NCI-H1048 (cell line): ENCODE results near the gene CCDC88B.

Experiments
- DNase-seq: peaks from one replicate; lab custom pipeline; 2025; lab: John Stamatoyannopoulos, UW

Gene CCDC88B

GRCh38 chr11:64347193-64347867, 7.3 kb downstream of the CCDC88B start:
- no peak for DNase-seq

DNA sequence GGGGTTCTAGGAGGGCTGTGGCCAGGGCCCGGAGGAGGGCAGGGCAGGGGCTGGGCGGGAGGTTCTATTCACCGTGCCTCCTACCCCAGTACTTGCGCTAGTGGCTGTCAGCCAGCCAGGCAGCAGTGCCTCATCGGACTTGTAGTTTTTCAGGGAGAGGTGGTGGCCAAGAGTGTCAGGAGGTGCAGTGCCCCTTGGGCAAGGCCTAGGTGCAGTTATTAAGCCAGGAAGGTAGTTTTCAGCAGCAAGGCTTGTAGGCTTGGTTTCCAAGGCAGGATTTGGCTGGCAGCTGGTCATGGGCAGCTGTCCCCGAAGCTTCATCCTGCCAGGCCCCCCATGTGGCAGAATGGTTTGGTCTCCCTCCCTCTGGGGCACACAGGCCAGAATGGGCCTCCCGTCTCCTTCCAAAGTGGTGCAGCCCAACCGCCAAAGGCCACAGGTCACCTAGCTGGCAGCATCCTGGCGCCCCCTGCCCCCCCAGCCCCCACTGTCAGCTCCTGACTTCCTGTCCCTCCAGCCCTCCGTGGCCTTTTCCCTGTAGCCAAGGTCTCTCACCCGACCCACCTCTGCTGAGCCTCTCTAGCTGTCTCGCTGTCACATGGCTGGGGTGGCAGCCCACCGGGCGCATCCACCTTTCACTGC, 8.5 kb downstream of the CCDC88B start:
- no peak for DNase-seq

DNA sequence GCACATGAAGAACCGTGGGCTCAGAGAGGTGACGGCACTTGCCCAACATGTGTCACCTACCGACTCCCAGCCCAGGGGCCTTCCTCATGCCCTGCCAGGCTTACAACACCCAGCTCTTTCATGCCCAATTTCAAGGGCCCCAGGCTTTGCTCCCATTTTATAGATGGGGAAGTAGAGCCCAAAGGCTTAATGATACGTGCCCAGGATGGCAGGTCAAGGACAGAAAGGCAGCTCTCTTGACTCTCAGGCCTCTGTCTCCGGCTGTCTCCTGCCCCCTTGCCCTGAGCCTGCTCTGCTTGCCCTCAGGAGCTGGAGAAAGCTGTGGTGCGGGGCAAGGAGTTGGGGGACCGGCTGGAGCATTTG, 9.0 kb downstream of the CCDC88B start:
- DNase-seq, result no peak

DNA sequence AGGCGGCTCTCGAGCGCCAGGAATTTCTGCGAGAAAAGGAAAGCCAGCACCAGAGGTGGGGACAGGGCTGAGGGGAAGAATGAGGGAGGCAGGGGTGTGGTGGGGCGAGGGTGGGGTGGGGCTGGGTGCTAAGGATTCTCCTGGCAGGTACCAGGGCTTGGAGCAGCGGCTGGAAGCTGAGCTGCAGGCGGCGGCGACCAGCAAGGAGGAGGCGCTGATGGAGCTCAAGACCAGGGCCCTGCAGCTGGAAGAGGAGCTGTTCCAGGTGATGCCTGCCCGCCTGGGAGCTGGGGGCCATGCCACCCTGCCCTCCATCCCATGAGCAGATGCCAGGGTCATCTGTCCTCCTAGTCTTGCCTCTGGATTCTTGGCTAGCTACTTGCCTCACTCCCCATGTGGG, 9.4 kb downstream of the CCDC88B start:
- no peak for DNase-seq

GRCh38 chr11:64351136-64351631, 11.2 kb downstream of the CCDC88B start:
- DNase-seq, result no peak

- no peak for DNase-seq
Measured at GRCh38 chr11:64352099-64352994, 12.3 kb downstream of the CCDC88B start.

DNA sequence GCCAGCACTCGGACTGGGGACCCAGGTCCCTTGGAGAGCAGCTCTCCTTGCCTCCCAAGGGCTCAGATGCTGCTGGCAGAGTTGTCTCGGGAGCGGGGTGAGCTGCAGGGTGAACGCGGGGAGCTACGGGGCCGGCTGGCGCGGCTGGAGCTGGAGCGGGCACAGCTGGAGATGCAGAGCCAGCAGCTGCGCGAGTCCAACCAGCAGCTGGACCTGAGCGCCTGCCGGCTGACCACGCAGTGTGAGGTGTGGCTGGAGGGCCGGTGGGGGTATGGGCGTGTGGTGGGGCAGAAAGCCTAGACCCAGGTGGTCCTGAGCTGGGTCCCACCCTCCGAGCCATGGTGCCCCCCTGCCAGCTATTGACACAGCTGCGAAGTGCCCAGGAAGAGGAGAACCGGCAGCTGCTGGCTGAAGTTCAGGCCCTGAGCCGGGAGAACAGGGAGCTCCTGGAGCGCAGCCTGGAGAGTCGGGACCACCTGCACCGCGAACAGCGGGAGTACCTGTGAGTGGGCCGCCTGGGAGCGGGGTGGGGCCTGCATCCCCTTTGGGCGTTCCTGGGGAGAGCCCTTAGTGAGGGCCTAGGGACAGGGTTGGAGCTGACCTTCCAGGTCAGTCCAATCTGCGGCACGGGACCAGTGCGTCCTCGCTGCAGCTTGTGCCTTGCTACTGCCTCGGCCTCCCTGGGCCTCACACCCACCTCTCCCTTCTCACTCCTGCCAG, 13.2 kb downstream of the CCDC88B start:
- no peak for DNase-seq

DNA sequence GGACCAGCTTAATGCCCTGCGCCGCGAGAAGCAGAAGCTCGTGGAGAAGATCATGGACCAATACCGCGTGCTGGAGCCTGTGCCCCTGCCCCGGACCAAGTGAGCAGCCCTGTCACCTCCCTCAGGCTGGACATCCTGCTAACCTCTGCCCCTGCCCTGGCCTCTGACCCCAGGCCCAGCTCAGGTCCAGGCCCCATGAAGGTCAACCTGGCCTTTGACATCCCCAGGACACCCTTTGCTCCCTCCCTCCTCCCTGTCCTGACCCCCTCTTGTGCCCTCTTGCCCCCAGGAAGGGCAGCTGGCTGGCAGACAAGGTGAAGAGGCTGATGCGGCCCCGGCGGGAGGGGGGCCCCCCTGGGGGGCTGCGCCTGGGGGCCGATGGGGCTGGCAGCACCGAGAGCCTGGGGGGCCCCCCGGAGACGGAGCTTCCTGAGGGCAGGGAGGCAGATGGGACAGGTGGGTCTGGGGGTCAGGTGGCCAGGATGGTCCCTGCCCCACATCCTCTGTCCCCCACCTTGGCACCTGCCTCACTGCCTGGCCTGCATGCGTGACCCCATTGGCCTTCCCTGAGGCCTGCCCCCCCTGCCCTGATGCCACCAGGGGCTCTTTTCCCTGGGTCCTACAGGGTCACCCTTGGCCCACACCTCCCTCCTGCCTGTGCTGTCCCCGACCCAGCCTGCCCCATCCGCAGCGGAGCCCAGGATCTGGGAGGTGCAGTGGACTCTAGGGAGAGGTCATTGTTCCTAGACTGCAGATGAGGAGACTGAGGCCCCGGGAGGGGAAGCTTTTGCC, 13.9 kb downstream of the CCDC88B start:
- no peak for DNase-seq

GRCh38 chr11:64355078-64355940, 15.3 kb downstream of the CCDC88B start:
- DNase-seq, result no peak

DNA sequence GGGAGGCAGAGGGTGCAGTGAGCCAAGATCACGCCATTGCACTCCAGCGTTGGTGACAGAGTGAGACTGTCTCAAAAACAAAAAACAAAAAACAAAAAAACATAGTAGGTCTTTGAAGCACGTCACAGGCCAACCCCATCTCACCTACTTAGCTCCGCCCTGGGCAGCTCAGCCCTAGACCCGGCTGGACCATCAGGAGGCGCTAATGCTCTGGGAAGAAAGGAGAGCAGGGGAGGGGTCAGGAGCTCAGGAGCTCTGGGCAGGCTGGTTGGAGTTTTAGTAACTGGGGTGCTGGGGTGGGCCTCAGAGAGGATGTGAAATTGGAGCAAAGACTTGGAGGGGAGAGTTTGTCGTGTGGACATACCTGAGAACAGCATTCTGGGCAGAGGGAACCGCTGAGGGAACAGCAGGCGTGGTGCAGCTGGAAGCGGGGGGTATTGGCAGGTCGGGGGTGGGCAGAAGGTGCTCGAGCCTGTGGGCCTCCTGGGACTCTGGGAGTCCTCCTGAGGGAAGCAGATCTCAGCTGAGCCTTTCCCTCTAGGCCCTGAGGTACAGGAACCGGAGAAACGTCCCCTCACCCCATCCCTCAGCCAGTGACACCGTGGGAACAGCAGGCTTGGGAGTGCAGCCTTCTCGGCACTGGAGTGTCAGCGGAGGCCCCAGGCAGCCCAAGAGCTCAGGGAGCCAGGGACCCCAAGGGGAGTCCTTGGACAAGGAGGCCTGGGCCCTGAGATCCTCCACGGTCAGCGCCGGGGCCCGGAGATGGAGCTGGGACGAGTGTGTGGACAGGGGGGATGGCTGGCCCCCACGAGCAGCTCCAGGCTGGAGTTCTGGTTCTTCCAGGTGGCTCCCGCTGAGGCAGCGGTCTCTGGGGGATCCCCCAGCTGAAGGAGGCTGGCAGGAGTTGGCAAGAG, 16.8 kb downstream of the CCDC88B start:
- DNase-seq, result no peak

- DNase-seq, result no peak
Measured at GRCh38 chr11:64357446-64357845, 17.4 kb downstream of the CCDC88B start.

GRCh38 chr11:64357904-64358535, 18.0 kb downstream of the CCDC88B start:
- DNase-seq, result no peak

- no peak for DNase-seq
Measured at GRCh38 chr11:64358536-64358906, 18.5 kb downstream of the CCDC88B start.

GRCh38 chr11:64358907-64359711, 19.1 kb downstream of the CCDC88B start, which contains the start of gene RPS6KA4:
RPS6KA4 (plus strand) TSS chr11:64359162; CDS start chr11:64359236, 74 bp downstream.
- no peak for DNase-seq

- no peak for DNase-seq
Measured at GRCh38 chr11:64359712-64360445, 19.9 kb downstream of the CCDC88B start.

DNA sequence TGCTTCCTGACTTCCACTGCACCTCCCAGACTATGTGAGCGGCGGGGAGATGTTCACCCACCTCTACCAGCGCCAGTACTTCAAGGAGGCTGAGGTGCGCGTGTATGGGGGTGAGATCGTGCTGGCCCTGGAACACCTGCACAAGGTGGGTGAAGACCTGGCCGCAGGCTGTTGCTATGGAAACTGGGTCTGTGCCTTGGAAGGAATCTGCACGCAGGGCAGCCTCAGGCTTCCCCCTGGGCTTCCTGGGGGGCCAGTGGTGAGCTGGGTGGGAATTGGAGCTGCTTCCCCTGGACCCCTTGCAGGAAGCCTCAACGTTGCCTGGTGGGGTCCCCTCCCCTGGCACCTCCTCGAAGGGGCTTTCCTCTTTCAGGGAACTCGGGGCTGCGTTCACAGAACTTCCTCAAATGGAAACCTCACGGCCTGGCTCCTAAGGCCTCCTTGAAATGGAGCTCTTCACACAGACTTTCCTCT, 20.5 kb downstream of the CCDC88B start:
- DNase-seq, result no peak

DNA sequence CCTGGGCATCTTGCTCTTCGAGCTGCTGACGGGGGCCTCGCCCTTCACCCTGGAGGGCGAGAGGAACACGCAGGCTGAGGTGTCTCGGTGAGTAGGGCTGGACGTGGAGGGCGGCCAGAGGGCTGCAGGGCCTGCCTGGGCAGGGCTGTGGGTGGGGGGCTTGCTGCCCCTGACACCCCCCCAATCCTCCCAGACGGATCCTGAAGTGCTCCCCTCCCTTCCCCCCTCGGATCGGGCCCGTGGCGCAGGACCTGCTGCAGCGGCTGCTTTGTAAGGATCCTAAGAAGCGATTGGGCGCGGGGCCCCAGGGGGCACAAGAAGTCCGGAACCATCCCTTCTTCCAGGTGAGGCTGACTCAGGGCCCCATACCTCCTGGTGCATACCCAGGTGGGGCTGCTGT, 21.7 kb downstream of the CCDC88B start:
- DNase-seq, result no peak
